ENCODE measurements around the gene CLPX. TPM values are rescaled to one million over a fixed set of nuclear protein-coding genes. Genes with fewer than 3 reads are reported as not detected.

CLPX gene
- total and polyA plus RNA-seq, 11 donors: 11.2 to 64.8 (median 54.0) TPM

GRCh38 chr15:65180167-65180566, 5.0 kb downstream of the CLPX start:
- DNase-seq: no peak
- peaks cover 0 to 32% (median 16%) of the 10 kb centered on the region in 12 donors for H3K4me1 ChIP-seq
- no peak overlapping the region for H3K27ac ChIP-seq
- H3K36me3 ChIP-seq: peaks cover 0 to 62% (median 51%) of the 10 kb centered on the region in 9 donors
- WGBS, 4 donors: 92 to 97% (median 95%) methylated on average over 3 of the region's 3 CpGs
- H3K27me3 ChIP-seq: no peaks in the 10 kb centered on the region
- intact Hi-C loops (cut with DNase I): loop anchor here in 1 of 10 donors (5.0 kb wide), 1 partner anchor 48 kb away; the partner anchor contains the start of gene PDCD7
- no peaks in the 10 kb centered on the region for H3K9me3 ChIP-seq
- no peak for TF ChIP-seq POLR2A (IDR thresholded peaks at IDR 0.05)
- no peak for TF ChIP-seq CTCF (IDR thresholded peaks at IDR 0.05)
- ATAC-seq: no peak
- H3K4me3 ChIP-seq: no peak overlapping the region

- DNase-seq: no peak
- peaks cover 0 to 84% (median 74%) of the 10 kb centered on the region in 9 donors for H3K36me3 ChIP-seq
- no peak overlapping the region for H3K27ac ChIP-seq
- peaks cover 0 to 21% (median 8%) of the 10 kb centered on the region in 12 donors for H3K4me1 ChIP-seq
- WGBS, 4 donors: 68 to 73% (median 73%) methylated on average over 1 of the region's 1 CpG
- intact Hi-C loops (cut with DNase I): no loop called here
- H3K9me3 ChIP-seq: no peaks in the 10 kb centered on the region
- no peak overlapping the region for H3K4me3 ChIP-seq
- TF ChIP-seq CTCF (IDR thresholded peaks at IDR 0.05) (no peak), POLR2A (IDR thresholded peaks at IDR 0.05) (no peak)
- ATAC-seq: no peak
- no peaks in the 10 kb centered on the region for H3K27me3 ChIP-seq
Observed at GRCh38 chr15:65177901-65178300, 7.2 kb downstream of the CLPX start.

- Histone ChIP-seq H3K27me3 (no peaks in the 10 kb centered on the region), H3K4me3 (no peak overlapping the region), H3K36me3 (peaks cover 0 to 98% (median 93%) of the 10 kb centered on the region in 9 donors), H3K9me3 (no peaks in the 10 kb centered on the region), H3K27ac (no peak overlapping the region), H3K4me1 (peaks cover 0 to 5% (median 0%) of the 10 kb centered on the region in 12 donors)
- TF ChIP-seq CTCF (IDR thresholded peaks at IDR 0.05): no peak
- no peak for TF ChIP-seq POLR2A (IDR thresholded peaks at IDR 0.05)
- ATAC-seq: no peak
- no peak for DNase-seq
- intact Hi-C loops (cut with DNase I): no loop called here
Observed at GRCh38 chr15:65176056-65176455, 9.1 kb downstream of the CLPX start.

- 87 to 92% (median 90%) methylated on average over 5 of the region's 5 CpGs for WGBS, 4 donors
- Histone ChIP-seq H3K4me1 (peaks cover 0 to 5% (median 0%) of the 10 kb centered on the region in 12 donors), H3K36me3 (peaks cover 0 to 98% (median 95%) of the 10 kb centered on the region in 9 donors), H3K27me3 (no peaks in the 10 kb centered on the region), H3K4me3 (no peak overlapping the region), H3K9me3 (no peaks in the 10 kb centered on the region), H3K27ac (no peak overlapping the region)
- no peak for TF ChIP-seq CTCF (IDR thresholded peaks at IDR 0.05)
- no peak for TF ChIP-seq POLR2A (IDR thresholded peaks at IDR 0.05)
- intact Hi-C loops (cut with DNase I): no loop called here
- DNase-seq (no peak), ATAC-seq (no peak)
Observed at GRCh38 chr15:65175511-65175910, 9.6 kb downstream of the CLPX start.
